Vagina (tissue), 2 donors: ENCODE results near the gene SETD1A.

Source experiments
- CTCF ChIP-seq, 3 experiments: fragments of 450-650 bp in 2 of 3; fragments of 200-600 bp in 1 of 3; sonication (generic) in 1 of 3; IDR thresholded peaks; one replicate each; pipeline ENCODE4 v1.5.1; 2017 to 2019; ENCODE audit warnings: antibody characterized with exemption in 3 of 3, mild to moderate bottlenecking in 2 of 3, moderate library complexity in 2 of 3
- POLR2A ChIP-seq, 2 donors: fragments of 450-650 bp; IDR thresholded peaks; one replicate each; pipeline ENCODE4 v1.6.1; 2017; ENCODE audit warnings: antibody characterized with exemption in 2 of 2, mild to moderate bottlenecking in 2 of 2, moderate library complexity in 2 of 2
- POLR2AphosphoS5 ChIP-seq, 2 donors: sonication (generic); formaldehyde crosslinking; IDR thresholded peaks; one replicate each; pipeline ENCODE4 v1.9.0; 2017; ENCODE audit warnings: antibody characterized with exemption in 2 of 2, mild to moderate bottlenecking in 2 of 2, low read depth in 1 of 2; ENCODE audit not compliant: insufficient read depth in 1 of 2

GRCh38 chr16:30937692-30938091 is 19.9 kb upstream of the SETD1A start:
- TF ChIP-seq CTCF (IDR thresholded peaks at IDR 0.05) (no peak), POLR2A (IDR thresholded peaks at IDR 0.05) (no peak), POLR2AphosphoS5 (IDR thresholded peaks at IDR 0.05; ENCODE audit: insufficient read depth in 1 of 2, low read depth in 1 of 2) (no peak)
